ENCODE measurements around the gene IFNK.

The IFNK gene

DNA sequence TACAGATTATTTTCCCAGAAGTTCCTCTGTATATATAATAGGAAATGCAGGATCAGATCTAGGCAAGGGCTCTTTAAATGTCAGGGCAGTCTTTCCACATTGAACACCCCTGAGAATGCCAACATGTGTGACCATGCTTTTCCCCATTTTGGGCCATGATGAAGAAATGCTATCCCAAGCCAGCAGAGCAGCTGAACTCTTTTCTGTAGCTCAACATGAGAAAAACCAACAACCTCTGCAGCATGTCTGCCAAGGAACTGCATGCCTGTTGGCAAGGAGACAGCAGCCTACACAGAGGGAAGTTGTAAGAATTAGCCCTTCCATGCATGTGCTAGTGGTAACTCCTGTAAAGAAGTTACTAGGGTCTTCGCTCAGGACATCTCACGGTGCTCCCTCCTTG, 9.5 kb upstream of the IFNK start:
- no peak for DNase-seq

GRCh38 chr9:27518006-27518405, 6.1 kb upstream of the IFNK start:
- DNase-seq, result no peak

DNA sequence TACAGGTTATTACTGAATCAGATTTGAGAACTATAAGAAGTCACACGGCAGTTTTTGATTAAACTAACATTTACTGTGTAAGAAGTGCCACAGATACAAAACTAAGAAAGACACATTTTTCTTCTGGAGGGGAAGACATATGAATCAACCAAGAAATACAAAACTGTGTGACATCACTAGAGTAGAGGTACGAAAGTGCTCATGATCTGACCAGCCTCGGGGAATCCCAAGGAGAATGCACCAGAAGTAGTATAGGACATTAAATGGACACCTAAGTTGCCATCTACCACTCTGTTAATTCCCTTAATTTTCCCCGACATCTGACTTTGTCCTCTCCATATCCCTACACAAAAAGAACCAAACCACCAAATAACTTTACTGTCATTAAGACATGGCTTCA, 5.3 kb upstream of the IFNK start:
- no peak for DNase-seq

DNA sequence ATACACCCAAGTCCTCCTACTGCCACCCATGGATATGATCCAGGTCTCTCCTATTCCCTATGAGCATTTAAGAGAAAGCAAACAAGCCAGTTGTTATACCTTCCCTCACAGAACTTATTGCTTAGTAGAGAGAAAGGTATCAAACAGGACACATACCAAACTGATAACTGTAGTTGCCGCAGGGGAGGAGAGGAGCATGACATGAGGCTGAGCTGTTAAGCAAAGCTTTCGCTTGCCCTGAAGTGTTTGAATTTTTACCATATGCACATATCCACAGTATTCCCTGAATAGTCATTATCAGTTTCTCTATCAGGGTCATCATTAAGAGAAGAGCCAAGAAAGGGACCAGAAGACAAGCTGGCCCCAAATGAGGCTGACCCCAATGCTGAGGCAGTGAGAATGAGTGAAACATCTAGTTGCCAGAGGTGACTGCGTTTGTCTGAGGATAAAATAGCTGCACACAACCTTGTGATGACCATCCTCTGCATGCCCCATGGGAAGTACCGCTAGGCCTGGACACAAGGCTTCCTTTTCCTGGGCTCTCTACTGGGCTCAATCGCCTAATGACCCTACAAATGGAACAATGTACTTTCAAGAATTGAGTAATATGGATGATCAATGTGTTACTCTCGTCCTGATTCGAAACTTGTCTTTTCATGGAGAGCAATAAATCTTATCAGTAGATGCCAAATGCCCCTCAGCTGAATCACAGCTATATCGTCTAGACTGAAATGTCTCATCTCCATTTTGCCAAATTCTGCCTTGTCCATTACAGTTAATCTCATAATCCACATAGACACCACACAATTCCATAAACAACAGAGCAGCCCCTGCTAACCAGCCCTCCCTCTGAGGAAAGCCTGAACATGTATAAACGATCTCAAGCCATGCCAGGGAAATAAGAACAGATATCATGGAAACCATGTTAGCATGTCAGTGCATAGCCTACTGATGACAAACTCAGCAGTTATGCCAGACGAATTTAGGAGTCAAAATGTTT, 4.3 kb upstream of the IFNK start:
- no peak for DNase-seq

DNA sequence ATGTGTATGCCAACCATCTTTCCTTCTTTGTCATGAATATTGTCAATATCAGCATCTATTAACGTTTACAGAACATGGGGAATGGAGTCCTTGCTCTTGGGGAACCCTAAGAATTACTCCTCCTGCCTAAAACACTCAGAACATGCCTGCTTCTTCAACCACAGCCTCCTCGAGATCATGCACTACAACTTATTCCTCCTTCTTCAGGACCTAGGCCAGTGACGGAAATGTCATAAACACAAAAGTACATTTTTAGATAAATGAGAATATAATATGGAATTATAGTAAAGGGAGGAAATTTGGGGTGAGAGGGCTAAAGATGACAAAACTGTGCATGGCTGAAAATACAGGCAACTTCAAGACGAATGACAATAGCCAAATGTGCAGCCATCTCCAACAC, 3.1 kb upstream of the IFNK start:
- DNase-seq, result no peak

GRCh38 chr9:27523141-27523540, 949 bp upstream of the IFNK start:
- no peak for DNase-seq

DNA sequence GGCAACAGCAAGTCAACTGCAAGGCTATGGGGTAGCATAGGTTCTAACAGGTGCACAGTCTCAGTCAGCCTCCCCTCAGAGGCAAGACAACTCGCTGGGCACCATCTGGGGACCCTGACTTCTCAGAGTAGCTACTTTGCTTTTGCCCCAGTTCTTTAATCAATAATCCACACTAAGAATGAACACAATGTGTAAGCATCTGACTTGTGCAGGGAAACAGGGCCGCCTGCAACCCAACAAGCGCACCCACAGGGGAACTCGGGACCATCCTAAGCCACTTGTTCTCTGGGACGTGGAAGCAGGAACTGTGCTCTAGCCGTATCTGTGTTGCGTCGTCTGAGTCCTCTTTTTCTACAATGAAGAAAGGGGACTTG, 3.6 kb downstream of the IFNK start:
- no peak for DNase-seq

DNA sequence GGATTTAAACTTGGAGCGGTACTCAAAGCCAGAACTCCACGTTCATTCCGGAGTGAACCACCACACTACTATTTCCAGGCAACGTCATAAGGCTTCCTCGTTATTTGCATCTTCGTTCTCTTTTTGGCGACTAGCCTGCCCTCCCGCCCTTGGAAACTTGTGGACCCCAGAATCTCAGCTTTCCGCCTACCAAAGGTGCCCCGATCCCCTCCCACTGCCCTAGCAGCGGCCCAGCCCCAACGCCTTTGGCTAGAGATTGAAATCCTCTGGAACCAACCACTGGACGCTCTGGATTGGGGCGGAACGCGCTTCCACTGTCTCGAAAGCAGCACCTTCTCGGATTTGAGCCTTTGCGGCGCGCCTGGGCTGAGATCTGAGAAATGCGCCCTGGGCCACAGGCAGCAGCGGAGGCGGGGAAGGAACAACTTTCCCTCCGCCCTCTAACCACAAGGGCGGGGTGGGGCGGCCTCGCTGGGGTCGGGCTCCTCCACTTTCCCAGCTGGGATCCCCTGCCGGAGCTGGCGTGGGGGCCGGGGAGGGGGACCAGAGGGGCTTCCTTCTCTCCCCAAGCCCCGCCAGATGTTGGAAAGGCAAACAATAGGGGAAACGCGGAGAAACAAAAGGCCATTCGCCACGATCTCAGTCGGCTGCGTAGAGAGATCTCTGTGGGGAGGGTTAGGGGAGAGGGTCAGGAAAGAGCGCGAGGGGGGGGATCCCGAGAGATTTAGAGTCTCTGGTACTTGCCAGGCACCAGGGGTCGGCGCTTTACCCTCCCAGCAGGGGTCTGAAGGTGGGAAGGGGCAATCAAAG, 4.2 kb downstream of the IFNK start:
- no peak for DNase-seq

DNA sequence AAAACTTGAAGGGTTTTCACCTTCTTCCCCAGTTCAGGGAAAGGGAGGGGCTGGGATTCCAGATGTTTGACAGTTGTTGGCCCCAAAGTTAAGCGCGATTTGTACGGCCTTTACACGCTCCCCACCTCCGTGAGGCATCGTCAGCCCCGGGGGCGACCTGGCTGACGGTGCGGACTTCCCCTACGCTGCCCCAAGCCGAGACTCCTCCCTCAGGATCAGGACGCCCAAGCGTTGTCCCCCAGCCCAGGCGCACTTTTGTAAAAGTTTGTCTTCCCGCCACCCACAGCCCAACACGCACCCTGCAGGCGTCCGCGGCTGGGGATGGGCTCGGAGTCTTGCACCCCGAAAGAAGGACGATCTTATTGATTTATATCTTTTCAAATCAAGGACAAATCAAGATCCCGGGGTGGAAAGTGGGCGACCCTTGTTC, 4.8 kb downstream of the IFNK start:
- DNase-seq, result no peak

DNA sequence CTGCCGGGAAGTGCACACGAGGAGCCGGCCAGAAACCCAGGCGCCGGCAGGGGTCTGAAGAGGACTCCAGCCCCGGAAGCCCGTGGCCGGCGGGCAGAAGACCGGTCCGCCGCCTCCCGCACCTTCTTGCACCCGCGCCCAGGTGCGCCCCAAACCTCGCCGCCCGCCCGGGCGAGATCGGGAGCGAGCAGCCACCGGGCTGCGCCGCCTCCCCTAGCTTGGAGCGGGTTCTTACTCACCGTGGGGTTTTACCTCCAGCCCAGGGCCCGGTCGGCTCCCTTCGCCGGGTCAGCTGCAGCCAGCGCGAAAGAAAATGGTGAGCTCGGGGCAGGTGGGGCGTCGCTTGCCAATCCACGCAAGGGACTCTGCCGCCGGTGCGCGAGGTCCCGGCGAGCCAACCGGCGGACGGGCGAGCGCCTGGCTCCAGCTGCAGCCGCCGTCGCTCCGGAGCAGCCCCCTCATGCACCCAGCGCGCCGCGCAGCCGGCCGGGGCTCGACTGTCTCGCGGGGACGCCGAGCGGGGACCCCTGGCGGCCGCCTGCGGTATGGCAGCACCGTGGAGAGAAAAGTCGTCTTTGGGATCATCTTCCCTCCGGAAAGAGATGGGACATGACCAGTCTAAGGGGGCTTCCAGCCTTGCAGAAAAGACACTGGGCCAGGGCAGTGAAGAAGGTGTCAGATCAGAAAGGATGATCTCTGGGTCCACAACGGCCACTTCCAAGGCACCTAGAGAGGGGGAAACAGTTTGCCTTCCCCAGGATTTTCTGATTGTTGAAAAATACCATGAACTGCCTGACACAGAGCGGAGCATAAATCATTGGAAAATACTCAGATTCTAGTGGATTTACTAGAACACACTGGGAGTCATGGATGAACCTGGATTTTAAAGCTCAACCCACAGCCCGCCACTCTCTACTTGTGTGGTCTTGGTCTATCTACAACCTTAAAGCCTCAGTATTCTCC, 5.5 kb downstream of the IFNK start, which contains the start of gene MOB3B:
Gene MOB3B (minus strand): TSS at position 499 of the 963 bp plus-strand sequence. CDS start 74,264 bp downstream, outside the sequence.
- DNase-seq, result peak; percentile 19

DNA sequence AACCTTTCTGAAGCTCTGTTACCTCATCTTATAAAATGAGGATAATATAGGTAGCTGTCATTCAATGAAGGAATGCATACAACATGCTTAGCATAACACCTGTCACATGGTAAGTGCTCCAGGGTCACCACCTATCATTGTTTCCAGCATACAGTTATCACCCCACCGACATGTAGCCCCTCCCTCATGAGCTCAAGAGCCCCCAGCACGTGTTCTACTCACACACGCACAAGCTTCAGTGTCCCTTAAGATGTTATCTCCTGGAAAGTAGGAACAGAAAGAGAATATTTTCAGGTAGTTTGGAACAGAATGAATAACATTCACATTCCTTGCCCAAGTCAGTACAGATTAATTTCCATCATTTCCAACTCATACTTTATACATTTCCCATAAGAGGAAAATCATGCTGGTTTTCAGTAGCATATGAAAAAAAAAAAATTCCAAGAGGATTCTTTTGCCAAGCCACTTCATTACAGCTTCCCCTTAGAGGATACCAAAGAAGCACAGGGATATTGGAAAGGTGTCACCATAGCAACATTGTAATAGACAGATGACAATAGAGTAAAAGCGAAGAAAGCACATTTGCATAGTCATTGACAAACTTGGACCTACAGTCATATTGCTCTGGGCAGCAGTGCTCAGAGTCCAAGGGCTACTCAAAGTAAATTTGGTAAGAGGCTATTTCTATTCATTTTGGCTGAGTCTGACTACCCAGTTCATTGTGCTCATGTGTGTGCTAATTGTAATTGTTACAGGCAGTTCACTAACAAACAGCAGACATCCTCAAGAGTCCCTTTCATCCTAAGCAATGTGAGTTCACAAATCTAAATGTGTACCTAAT, 7.0 kb downstream of the IFNK start:
- no peak for DNase-seq

DNA sequence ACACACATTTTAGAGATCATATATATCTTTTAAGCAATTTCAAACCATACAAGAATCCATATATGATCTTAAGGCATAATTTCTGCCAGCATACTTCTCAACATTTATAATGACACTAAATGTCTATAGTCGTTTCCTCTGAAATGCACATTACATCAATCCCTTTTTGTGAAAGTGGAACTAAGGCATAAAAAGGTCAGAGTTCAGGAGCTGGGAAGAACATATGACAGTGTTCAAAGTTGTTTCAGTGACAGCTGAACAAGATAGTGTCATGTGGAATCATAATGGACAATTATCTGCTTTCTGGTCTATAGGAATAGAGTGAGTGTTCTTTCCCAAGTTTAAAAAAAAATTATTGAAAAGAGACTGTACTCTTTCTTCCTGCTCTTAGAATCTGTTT, 8.0 kb downstream of the IFNK start:
- no peak for DNase-seq

DNA sequence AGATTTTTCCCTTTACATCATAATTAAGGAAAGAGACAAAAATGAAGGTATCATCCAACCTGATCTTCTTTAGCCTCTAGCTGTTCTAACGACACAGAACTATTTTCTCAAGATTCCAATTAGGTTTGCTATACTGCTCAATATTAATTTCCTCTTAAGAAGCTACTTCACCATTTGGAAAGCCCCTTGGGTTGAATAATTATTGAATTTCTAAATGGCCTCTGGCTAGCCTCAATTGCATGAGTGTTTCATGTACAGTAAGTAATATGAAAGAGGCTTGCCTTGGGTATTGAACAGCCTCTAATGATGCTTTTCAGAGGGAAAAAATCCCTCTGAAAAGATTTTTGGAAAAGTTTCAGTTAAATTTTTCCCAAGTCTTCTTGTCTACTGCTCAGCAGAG, 9.2 kb downstream of the IFNK start:
- DNase-seq, result no peak

DNA sequence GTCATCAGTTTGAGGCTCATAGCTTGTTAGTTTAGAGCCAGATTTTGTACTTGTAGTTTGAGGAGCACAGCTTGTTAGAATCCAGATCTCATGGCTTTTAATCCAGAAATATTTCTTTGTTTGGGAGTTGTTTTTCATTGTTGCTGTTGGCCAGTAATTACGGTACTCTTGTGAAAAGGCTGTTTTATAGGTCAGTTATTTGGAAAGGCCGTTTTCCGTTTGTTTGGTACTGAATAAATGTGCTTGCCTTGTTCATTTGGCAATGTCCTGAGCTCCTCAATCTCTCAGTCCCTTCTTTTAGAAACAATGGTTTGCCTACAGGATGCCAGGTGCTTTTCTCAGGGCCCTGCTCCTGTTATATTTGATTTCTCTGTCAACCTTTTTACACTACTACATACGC, 10.0 kb downstream of the IFNK start:
- no peak for DNase-seq

- DNase-seq, result no peak
Observed at GRCh38 chr9:27534658-27535209, 10.6 kb downstream of the IFNK start.

DNA sequence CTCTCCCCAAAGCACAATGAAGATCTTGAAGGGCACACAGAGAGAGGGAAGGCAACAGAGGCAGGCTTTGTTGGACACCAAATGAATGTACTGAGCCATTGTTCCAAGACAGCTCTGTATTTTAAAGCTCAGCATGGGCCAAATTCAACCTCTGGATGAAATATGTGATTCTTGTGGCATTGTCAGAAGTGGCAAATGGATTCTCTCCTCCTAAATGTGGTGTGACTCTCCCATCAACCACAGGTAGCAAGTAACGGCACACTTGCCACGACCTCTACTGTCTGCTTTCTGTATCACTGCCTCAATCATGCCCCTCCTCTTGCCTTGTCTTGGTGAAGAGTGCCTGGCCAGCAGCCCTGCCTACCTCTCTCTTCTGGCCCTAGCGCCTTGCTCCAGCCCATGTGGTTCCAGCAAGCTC, 11.6 kb downstream of the IFNK start:
- no peak for DNase-seq

DNA sequence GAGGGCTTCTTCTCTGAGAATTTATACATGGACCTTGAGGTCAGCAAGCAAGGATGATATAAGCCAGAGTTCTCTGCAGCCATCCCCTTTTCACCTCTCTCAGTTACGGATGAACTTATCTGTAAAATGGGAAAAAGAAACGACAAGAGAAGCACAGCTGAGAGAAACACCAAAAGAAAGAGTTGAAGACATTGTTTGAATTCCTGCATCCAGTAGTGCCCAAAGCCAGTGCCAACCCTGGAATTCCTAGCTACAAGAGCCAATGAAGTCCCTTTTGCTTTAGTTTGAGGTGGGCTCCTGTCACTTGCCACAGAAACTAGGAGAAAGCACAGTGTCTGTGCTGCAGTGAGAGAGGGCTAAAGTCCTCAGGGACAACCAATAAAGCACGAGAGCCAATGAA, 12.1 kb downstream of the IFNK start:
- DNase-seq, result no peak

DNA sequence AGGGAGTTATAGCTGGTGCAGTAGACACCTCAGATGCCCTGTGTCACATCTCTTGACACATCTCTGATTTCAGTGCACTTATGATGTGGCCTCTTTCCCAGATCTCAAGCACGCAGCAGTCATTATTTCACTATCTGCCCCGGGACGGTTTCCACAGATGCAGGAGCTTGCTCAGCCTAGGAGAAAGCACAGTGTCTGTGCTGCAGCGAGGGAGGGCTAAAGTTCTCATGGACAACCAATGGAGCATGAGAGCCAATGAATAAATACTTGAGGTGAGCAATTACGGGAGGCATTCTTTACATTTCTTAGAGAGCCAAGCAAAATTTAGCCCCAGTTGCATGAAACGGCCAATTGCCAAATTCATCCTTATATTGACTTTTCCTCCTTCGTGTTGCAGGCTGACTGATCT, 12.9 kb downstream of the IFNK start:
- no peak for DNase-seq

GRCh38 chr9:27537756-27538155, 13.7 kb downstream of the IFNK start:
- no peak for DNase-seq

GRCh38 chr9:27538647-27539046, 14.6 kb downstream of the IFNK start:
- no peak for DNase-seq
